Stimulated activated CD4-positive, alpha-beta T cell treated with anti-CD3 and anti-CD28 coated beads, TNF-alpha, amount 100 ng/mL, for 24 hours (primary cell): ENCODE measurements around the gene APBB1.

Experiments used
- DNase-seq, 3 experiments: peaks; one replicate each; pipeline ENCODE4 v3.0.0-alpha.2; 2020; ENCODE audit warnings: low read depth in 3 of 3

Gene APBB1

GRCh38 chr11:6391537-6392134 lies 27.3 kb downstream of the APBB1 start:
- no peak for DNase-seq

- no peak for DNase-seq
These were observed 28.0 kb downstream of the APBB1 start for GRCh38 chr11:6390718-6391469.

- peak; percentile 83 to 92 (median 86) for DNase-seq
These were observed 28.8 kb downstream of the APBB1 start, which contains the start of gene SMPD1 for GRCh38 chr11:6389905-6390717. SMPD1 (plus strand) TSS chr11:6390474; CDS start chr11:6390599, 125 bp downstream.

GRCh38 chr11:6388748-6389147 lies 30.1 kb downstream of the APBB1 start:
- no peak for DNase-seq

- DNase-seq = no peak
These were observed 30.9 kb downstream of the APBB1 start for GRCh38 chr11:6387811-6388599.

GRCh38 chr11:6385046-6385777 lies 33.7 kb downstream of the APBB1 start:
- DNase-seq = no peak

GRCh38 chr11:6378640-6378989 lies 40.3 kb downstream of the APBB1 start:
- no peak for DNase-seq

GRCh38 chr11:6377902-6378639 lies 40.8 kb downstream of the APBB1 start:
- no peak for DNase-seq

GRCh38 chr11:6371825-6372224 lies 47.1 kb downstream of the APBB1 start:
- DNase-seq = no peak

- no peak for DNase-seq
These were observed 53.2 kb downstream of the APBB1 start for GRCh38 chr11:6365659-6366058.

GRCh38 chr11:6362873-6363678 lies 55.8 kb downstream of the APBB1 start:
- DNase-seq = peak; percentile 37 to 74 (median 45)

- no peak for DNase-seq
These were observed 56.6 kb downstream of the APBB1 start for GRCh38 chr11:6362185-6362872.

GRCh38 chr11:6360183-6360582 lies 58.7 kb downstream of the APBB1 start:
- no peak for DNase-seq

- DNase-seq = peak; percentile 5 to 49 (median 25)
These were observed 61.7 kb downstream of the APBB1 start for GRCh38 chr11:6357222-6357621.

- DNase-seq = no peak
These were observed 62.3 kb downstream of the APBB1 start for GRCh38 chr11:6356503-6357055.

GRCh38 chr11:6354651-6355485 lies 64.0 kb downstream of the APBB1 start:
- DNase-seq = no peak

GRCh38 chr11:6353367-6353987 lies 65.4 kb downstream of the APBB1 start:
- peak; percentile 22 to 43 (median 43) for DNase-seq
